K562 (cell line): ENCODE measurements around the gene MAPKAPK3. TPM values are rescaled to one million over a fixed set of nuclear protein-coding genes. Genes with fewer than 3 reads are reported as not detected.

Experiments used
- ATAC-seq: fragments of 200-7000 bp; cut with Tn5 transposase; 3 replicates; pipeline ENCODE4 v1.9.1; 2020; ENCODE audit warnings: moderate library complexity
- BruUV-seq: library from RNA; stranded (reverse); fragments of 400-500 nt; replicated peaks from 2 replicates; lab custom pipeline; 2021; lab: Mats Ljungman, UMichigan
- CTCF ChIA-PET: fragments of 300-600 bp; formaldehyde crosslinking; extraction: SDS; loops from one replicate; lab custom pipeline; 2021; ENCODE audit warnings: low intra/inter-chr PET ratio; lab: Yijun Ruan, JAX
- POLR2A ChIA-PET: fragments of 300-600, 350-650 bp; sonication (Branson Sonifier 250); formaldehyde crosslinking; extraction: SDS; loops from one replicate; lab custom pipeline; 2021; ENCODE audit warnings: antibody characterized with exemption, inconsistent platforms; lab: Yijun Ruan, JAX
- DNase-seq, 4 experiments: peaks; one replicate each; pipeline versions ENCODE4 v3.0.0 to v3.0.0-alpha.2; 2011 to 2018; ENCODE audit warnings: low spot score in 3 of 4, mixed read lengths in 3 of 4; ENCODE audit errors: extremely low read depth in 1 of 4
- FAIRE-seq: peaks from 2 replicates; lab custom pipeline; 2011; peaks lifted over from hg19 to GRCh38; lab: Jason Lieb, UNC
- H2AFZ ChIP-seq: 2 replicates; pipeline ENCODE4 v1.6.0; 2011; ENCODE audit warnings: low read depth, low read length, control low read depth, inconsistent platforms
- H3K27ac ChIP-seq: fragments of 200-600 bp; 3 replicates; pipeline ENCODE4 v1.8.0; 2011; ENCODE audit warnings: low read depth, mild to moderate bottlenecking, control low read depth, inconsistent platforms, low read length, moderate library complexity, mixed read lengths; ENCODE audit errors: extremely low read depth
- H3K27me3 ChIP-seq, 2 experiments: fragments of 300-600 bp in 1 of 2; 2 replicates in 1 of 2; 3 replicates in 1 of 2; pipeline versions ENCODE4 v1.6.0 to v1.8.0; 2011; ENCODE audit warnings: inconsistent platforms in 2 of 2, low read length in 2 of 2, mild to moderate bottlenecking in 1 of 2, mixed read lengths in 1 of 2, moderate library complexity in 1 of 2; ENCODE audit not compliant: control insufficient read depth in 2 of 2, insufficient read depth in 2 of 2
- H3K36me3 ChIP-seq: fragments of 300-600 bp; 3 replicates; pipeline ENCODE4 v1.8.0; 2011; ENCODE audit warnings: mild to moderate bottlenecking, low read length, inconsistent platforms; ENCODE audit not compliant: control insufficient read depth, insufficient read depth
- H3K4me1 ChIP-seq, 2 experiments: fragments of 200-600 bp in 1 of 2; replicated peaks in 1 of 2; 2 replicates in 1 of 2; 3 replicates in 1 of 2; pipeline versions ENCODE4 v1.5.1 to v1.8.0; 2011; ENCODE audit warnings: inconsistent platforms in 2 of 2, low read length in 2 of 2, mild to moderate bottlenecking in 1 of 2, mixed read lengths in 1 of 2, moderate library complexity in 1 of 2; ENCODE audit not compliant: control insufficient read depth in 2 of 2, insufficient read depth in 2 of 2
- H3K4me2 ChIP-seq: 2 replicates; pipeline ENCODE4 v1.6.1; 2011; ENCODE audit warnings: low read length, control low read depth, inconsistent platforms, mixed read lengths; ENCODE audit not compliant: insufficient read depth
- H3K4me3 ChIP-seq: fragments of 200-600 bp; sonication (generic), shearing (Covaris generic); 2 replicates; pipeline ENCODE4 v1.5.1; 2016; ENCODE audit warnings: control low read depth, inconsistent platforms
- H3K79me2 ChIP-seq: fragments of 200-600 bp; 3 replicates; pipeline ENCODE4 v1.8.0; 2011; ENCODE audit warnings: low read length, inconsistent platforms; ENCODE audit not compliant: control insufficient read depth, insufficient read depth
- H3K9ac ChIP-seq, 2 experiments: 2 replicates each; pipeline versions ENCODE4 v1.6.0 to v1.6.1; 2011; ENCODE audit warnings: low read depth in 2 of 2, low read length in 2 of 2, control low read depth in 1 of 2, inconsistent platforms in 1 of 2, mild to moderate bottlenecking in 1 of 2, mixed read lengths in 1 of 2; ENCODE audit not compliant: insufficient read depth in 1 of 2
- H3K9me1 ChIP-seq: one replicate; pipeline ENCODE4 v1.6.0; 2011; ENCODE audit warnings: inconsistent platforms, mild to moderate bottlenecking, low read length, moderate library complexity; ENCODE audit not compliant: control insufficient read depth, insufficient read depth
- H3K9me3 ChIP-seq: replicated peaks from 2 replicates; pipeline ENCODE4 v1.5.1; 2011; ENCODE audit warnings: low read depth, low read length, inconsistent platforms; ENCODE audit not compliant: control insufficient read depth, insufficient read depth
- H4K20me1 ChIP-seq: replicated peaks from 2 replicates; pipeline ENCODE4 v1.6.1; 2011; ENCODE audit warnings: low read length, inconsistent platforms, mixed read lengths; ENCODE audit not compliant: control insufficient read depth, insufficient read depth
- CTBP1 ChIP-seq: fragments of 450-650 bp; IDR thresholded peaks from 2 replicates; pipeline ENCODE4 v1.6.1; 2016; ENCODE audit warnings: borderline replicate concordance
- FUS ChIP-seq: fragments of 200-400 bp; formaldehyde crosslinking; optimal IDR thresholded peaks from 2 replicates; pipeline ENCODE3; 2017; ENCODE audit warnings: low read depth, low read length
- KAT7 ChIP-seq: sonication (generic); formaldehyde crosslinking; IDR thresholded peaks from 2 replicates; pipeline ENCODE4 v1.8.0; 2022; ENCODE audit warnings: missing genetic modification reagents, mild to moderate bottlenecking, borderline replicate concordance
- LCOR ChIP-seq: sonication (generic); formaldehyde crosslinking; IDR thresholded peaks from 2 replicates; pipeline ENCODE4 v1.8.0; 2022; ENCODE audit warnings: mild to moderate bottlenecking, missing genetic modification reagents
- NEUROD1 ChIP-seq: fragments of 150-350 bp; IDR thresholded peaks from 2 replicates; pipeline ENCODE4 v1.6.1; 2014; ENCODE audit warnings: borderline replicate concordance, low read length, low read depth; ENCODE audit not compliant: partially characterized antibody
- POLR2H ChIP-seq: IDR thresholded peaks from 2 replicates; pipeline ENCODE4 v1.6.1; 2016; ENCODE audit warnings: missing genetic modification characterization, low read depth, mild to moderate bottlenecking, control low read depth, missing compliant biosample characterization, moderate library complexity
- POU5F1 ChIP-seq: fragments of 150-350 bp; IDR thresholded peaks from 2 replicates; pipeline ENCODE4 v1.6.1; 2014; ENCODE audit warnings: borderline replicate concordance, low read length, low read depth, mild to moderate bottlenecking; ENCODE audit not compliant: partially characterized antibody
- TCF7 ChIP-seq: sonication (generic); IDR thresholded peaks from 2 replicates; pipeline ENCODE4 v1.6.1; 2016; ENCODE audit warnings: antibody characterized with exemption, borderline replicate concordance
- TGIF2 ChIP-seq: sonication (generic); formaldehyde crosslinking; IDR thresholded peaks from 2 replicates; pipeline ENCODE4 v1.8.1; 2022; ENCODE audit warnings: mild to moderate bottlenecking, missing genetic modification reagents, moderate library complexity
- ZBTB7A ChIP-seq: IDR thresholded peaks from 2 replicates; pipeline ENCODE4 v1.6.1; 2011; ENCODE audit warnings: low read depth, mild to moderate bottlenecking, low read length, moderate library complexity, borderline replicate concordance; ENCODE audit not compliant: control insufficient read depth
- ZNF197 ChIP-seq: fragments of 200-800 bp; sonication (Bioruptor generic); IDR thresholded peaks from 2 replicates; pipeline ENCODE4 v1.6.1; 2016; ENCODE audit warnings: low read depth, missing genetic modification characterization, missing compliant biosample characterization
- ZNF239 ChIP-seq: fragments of 250-450 bp; sonication (Bioruptor Pico); IDR thresholded peaks from 2 replicates; pipeline ENCODE4 v1.4.0; 2020; ENCODE audit warnings: mild to moderate bottlenecking
- ZNF696 ChIP-seq: fragments of 250-450 bp; sonication (Bioruptor Pico); conservative IDR thresholded peaks from 2 replicates; pipeline ENCODE4 v1.4.0; 2020; ENCODE audit warnings: mild to moderate bottlenecking, moderate library complexity
- WGBS: fragments of 100-300 bp; shearing (Covaris generic); methylation state at CpG from one replicate; pipeline ENCODE4 v1.1.6; 2016; ENCODE audit warnings: low coverage, mixed read lengths; ENCODE audit not compliant: insufficient coverage; ENCODE audit errors: missing lambda C conversion rate; 5-methylcytosine and 5-hydroxymethylcytosine counted together
- in situ Hi-C: fragments of 300-500 bp; cut with MboI; formaldehyde crosslinking; loops from 4 replicates; pipeline ENCODE4 v1.15.0; 2018; ENCODE audit warnings: inconsistent platforms, mixed read lengths
- intact Hi-C: fragments of 100-400 bp; cut with micrococcal nuclease; formaldehyde crosslinking; loops from 2 replicates; pipeline ENCODE4 v1.14.2; 2022
- polyA plus RNA-seq, 8 experiments: library from polyadenylated mRNA; depleted of rRNA in 4 of 8; stranded (reverse) in 5 of 8; unstranded in 3 of 8; fragments of >200 nt; fragmentation: Nextera tagmentation in 2 of 8; fragmentation: Illumina TruSeq in 1 of 8; extraction: Ambion mirVana in 2 of 8; extraction: Trizol in 1 of 8; gene quantifications; 2 replicates each; pipeline versions ENCODE4 v1.2.1 to v1.2.3, GENCODE V29; 2011 to 2014; ENCODE audit warnings: inconsistent platforms in 1 of 8, missing spikeins in 1 of 8
- total RNA-seq, 7 experiments: library from RNA; depleted of rRNA in 6 of 7; stranded (reverse); fragments of >200 nt in 6 of 7; fragmentation: Illumina TruSeq in 2 of 7; extraction: Trizol in 2 of 7; gene quantifications; 2 replicates each; pipeline versions ENCODE4 v1.2.1 to v1.2.3, GENCODE V29; 2011 to 2021; ENCODE audit warnings: low replicate concordance in 1 of 7
- TF ChIP-seq, protein P1 (sequence below): fragments of 250-450 bp; sonication (Bioruptor Pico); IDR thresholded peaks from 2 replicates; pipeline ENCODE4 v1.6.1; 2021; ENCODE audit warnings: mild to moderate bottlenecking
- TF ChIP-seq, protein P2 (sequence below): fragments of 250-450 bp; sonication (Bioruptor Pico); IDR thresholded peaks from 2 replicates; pipeline ENCODE4 v1.4.0; 2020; ENCODE audit warnings: mild to moderate bottlenecking, moderate library complexity, borderline replicate concordance
- TF ChIP-seq, protein P3 (sequence below): sonication (generic); formaldehyde crosslinking; IDR thresholded peaks from 2 replicates; pipeline ENCODE4 v1.8.1; 2023; ENCODE audit warnings: mild to moderate bottlenecking, missing genetic modification reagents
- TF ChIP-seq, protein P4 (sequence below): fragments of 250-450 bp; sonication (Bioruptor Pico); IDR thresholded peaks from 2 replicates; pipeline ENCODE4 v1.8.0; 2022; ENCODE audit warnings: moderate library complexity, mild to moderate bottlenecking, inconsistent platforms

Gene MAPKAPK3
- total and polyA plus RNA-seq, 9 of the 15 experiments (the other 6 are each of a cell fraction or from before 2014, with no cell fraction given), result 8.0 to 56.4 (median 41.2) TPM

DNA sequence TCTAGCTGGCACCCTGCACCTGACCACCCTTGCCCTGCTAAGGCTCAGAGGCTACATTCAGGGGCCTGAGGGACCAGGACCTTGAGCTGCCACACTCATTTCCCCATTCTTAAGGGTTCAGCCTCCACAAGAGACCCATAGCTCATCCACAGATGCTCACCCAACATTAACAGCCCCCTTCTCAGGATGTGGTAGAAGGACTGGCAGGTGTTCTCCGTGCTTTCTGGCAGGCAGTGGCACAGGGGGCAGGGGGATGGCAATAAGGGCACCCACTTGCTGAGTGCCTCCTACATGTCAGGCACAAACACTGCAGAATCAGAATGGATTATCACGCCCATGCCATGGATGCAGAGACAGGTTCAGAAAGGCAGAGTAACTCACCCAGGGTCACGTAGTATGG is 9.4 kb downstream of the MAPKAPK3 start:
- H3K4me3 ChIP-seq, result no peak overlapping the region
- H3K4me2 ChIP-seq, result no peak overlapping the region
- H3K27ac ChIP-seq, result no peak overlapping the region
- no peak overlapping the region for H2AFZ ChIP-seq
- no peak overlapping the region for H3K9ac ChIP-seq
- H3K9me1 ChIP-seq, result no peaks in the 10 kb centered on the region
- in situ Hi-C loops (loop anchor here (25.0 kb wide), 1 partner anchor 1061 kb away; no protein-coding TSS in a partner anchor), intact Hi-C loops (no loop called here)
- H3K4me1 ChIP-seq, result peaks cover 2 to 4% of the 10 kb centered on the region in 2 experiments; a peak in 3 of 5 replicates
- 83% methylated on average over 3 of the region's 3 CpGs for WGBS
- H3K9me3 ChIP-seq, result no peaks in the 10 kb centered on the region
- ATAC-seq (no peak), FAIRE-seq (no peak), DNase-seq (no peak)
- H3K79me2 ChIP-seq, result peaks cover 21% of the 10 kb centered on the region
- no peaks in the 10 kb centered on the region for H3K27me3 ChIP-seq
- BruUV-seq, result no TSS peak
- H4K20me1 ChIP-seq, result peaks cover 16% of the 10 kb centered on the region
- ChIA-PET CTCF (no interaction called here), POLR2A (interaction anchor here (0.6 kb wide), 2 partner anchors 73 to 108 kb away, joined by 3 to 4 read pairs; no protein-coding TSS in a partner anchor)
- H3K36me3 ChIP-seq, result peaks cover 49% of the 10 kb centered on the region; the same call in 2 of the 3 replicates
- TF ChIP-seq POLR2H (tag) (no peak), LCOR (CRISPR knock-in tag) (no peak), NEUROD1 (no peak), KAT7 (no peak), TGIF2 (CRISPR knock-in tag) (no peak), ZNF197 (CRISPR knock-in tag) (no peak), ZBTB7A (no peak), FUS (no peak), ZNF239 (no peak), ZNF696 (CRISPR knock-in tag) (no peak), POU5F1 (no peak), CTBP1 (no peak), TCF7 (no peak)
- TF ChIP-seq, protein P1, sequence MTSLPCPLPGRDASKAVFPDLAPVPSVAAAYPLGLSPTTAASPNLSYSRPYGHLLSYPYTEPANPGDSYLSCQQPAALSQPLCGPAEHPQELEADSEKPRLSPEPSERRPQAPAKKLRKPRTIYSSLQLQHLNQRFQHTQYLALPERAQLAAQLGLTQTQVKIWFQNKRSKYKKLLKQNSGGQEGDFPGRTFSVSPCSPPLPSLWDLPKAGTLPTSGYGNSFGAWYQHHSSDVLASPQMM (CRISPR knock-in tag), result no peak
- TF ChIP-seq, protein P2, sequence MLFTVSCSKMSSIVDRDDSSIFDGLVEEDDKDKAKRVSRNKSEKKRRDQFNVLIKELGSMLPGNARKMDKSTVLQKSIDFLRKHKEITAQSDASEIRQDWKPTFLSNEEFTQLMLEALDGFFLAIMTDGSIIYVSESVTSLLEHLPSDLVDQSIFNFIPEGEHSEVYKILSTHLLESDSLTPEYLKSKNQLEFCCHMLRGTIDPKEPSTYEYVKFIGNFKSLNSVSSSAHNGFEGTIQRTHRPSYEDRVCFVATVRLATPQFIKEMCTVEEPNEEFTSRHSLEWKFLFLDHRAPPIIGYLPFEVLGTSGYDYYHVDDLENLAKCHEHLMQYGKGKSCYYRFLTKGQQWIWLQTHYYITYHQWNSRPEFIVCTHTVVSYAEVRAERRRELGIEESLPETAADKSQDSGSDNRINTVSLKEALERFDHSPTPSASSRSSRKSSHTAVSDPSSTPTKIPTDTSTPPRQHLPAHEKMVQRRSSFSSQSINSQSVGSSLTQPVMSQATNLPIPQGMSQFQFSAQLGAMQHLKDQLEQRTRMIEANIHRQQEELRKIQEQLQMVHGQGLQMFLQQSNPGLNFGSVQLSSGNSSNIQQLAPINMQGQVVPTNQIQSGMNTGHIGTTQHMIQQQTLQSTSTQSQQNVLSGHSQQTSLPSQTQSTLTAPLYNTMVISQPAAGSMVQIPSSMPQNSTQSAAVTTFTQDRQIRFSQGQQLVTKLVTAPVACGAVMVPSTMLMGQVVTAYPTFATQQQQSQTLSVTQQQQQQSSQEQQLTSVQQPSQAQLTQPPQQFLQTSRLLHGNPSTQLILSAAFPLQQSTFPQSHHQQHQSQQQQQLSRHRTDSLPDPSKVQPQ (CRISPR knock-in tag), result no peak
- TF ChIP-seq, protein P3, sequence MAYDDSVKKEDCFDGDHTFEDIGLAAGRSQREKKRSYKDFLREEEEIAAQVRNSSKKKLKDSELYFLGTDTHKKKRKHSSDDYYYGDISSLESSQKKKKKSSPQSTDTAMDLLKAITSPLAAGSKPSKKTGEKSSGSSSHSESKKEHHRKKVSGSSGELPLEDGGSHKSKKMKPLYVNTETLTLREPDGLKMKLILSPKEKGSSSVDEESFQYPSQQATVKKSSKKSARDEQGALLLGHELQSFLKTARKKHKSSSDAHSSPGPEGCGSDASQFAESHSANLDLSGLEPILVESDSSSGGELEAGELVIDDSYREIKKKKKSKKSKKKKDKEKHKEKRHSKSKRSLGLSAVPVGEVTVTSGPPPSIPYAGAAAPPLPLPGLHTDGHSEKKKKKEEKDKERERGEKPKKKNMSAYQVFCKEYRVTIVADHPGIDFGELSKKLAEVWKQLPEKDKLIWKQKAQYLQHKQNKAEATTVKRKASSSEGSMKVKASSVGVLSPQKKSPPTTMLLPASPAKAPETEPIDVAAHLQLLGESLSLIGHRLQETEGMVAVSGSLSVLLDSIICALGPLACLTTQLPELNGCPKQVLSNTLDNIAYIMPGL (CRISPR knock-in tag), result no peak
- TF ChIP-seq, protein P4, sequence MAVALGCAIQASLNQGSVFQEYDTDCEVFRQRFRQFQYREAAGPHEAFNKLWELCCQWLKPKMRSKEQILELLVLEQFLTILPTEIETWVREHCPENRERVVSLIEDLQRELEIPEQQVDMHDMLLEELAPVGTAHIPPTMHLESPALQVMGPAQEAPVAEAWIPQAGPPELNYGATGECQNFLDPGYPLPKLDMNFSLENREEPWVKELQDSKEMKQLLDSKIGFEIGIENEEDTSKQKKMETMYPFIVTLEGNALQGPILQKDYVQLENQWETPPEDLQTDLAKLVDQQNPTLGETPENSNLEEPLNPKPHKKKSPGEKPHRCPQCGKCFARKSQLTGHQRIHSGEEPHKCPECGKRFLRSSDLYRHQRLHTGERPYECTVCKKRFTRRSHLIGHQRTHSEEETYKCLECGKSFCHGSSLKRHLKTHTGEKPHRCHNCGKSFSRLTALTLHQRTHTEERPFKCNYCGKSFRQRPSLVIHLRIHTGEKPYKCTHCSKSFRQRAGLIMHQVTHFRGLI (CRISPR knock-in tag), result no peak
